WERI-Rb-1 (cell line): ENCODE data around the gene CRAT.

ENCODE experiments used
- DNase-seq: peaks from one replicate; pipeline ENCODE4 v3.0.0-alpha.2; 2020
- H3K27ac ChIP-seq: fragments of 250-450 bp; sonication (Bioruptor Pico); 2 replicates; pipeline ENCODE4 v1.5.1; 2020; ENCODE audit warnings: mild to moderate bottlenecking, moderate library complexity
- H3K27me3 ChIP-seq: fragments of 250-450 bp; sonication (Bioruptor Pico); 2 replicates; pipeline ENCODE4 v1.5.1; 2021; ENCODE audit warnings: mild to moderate bottlenecking, low read depth, moderate library complexity; ENCODE audit not compliant: insufficient read depth, severe bottlenecking
- H3K36me3 ChIP-seq: fragments of 250-450 bp; sonication (Bioruptor Pico); 2 replicates; pipeline ENCODE4 v1.5.1; 2020; ENCODE audit warnings: mild to moderate bottlenecking, moderate library complexity
- H3K4me3 ChIP-seq: 2 replicates; pipeline ENCODE4 v1.5.1; 2011; ENCODE audit warnings: low read depth, mild to moderate bottlenecking, control low read depth, low read length
- H3K9me3 ChIP-seq: fragments of 250-450 bp; sonication (Bioruptor Pico); 2 replicates; pipeline ENCODE4 v1.5.1; 2021; ENCODE audit warnings: mild to moderate bottlenecking, moderate library complexity; ENCODE audit not compliant: severe bottlenecking
- CTCF ChIP-seq: IDR thresholded peaks from 2 replicates; pipeline ENCODE4 v1.5.1; 2011; ENCODE audit warnings: low read depth, mild to moderate bottlenecking, control low read depth, inconsistent platforms, low read length

The CRAT gene

GRCh38 chr9:129110740-129111527 is at the start of gene CRAT, which contains the start of gene PTPA:
CRAT (minus strand) TSS chr9:129110793; CDS start chr9:129110509, 284 bp downstream.
PTPA (plus strand) TSS chr9:129111415; CDS start chr9:129111601, 186 bp downstream.
- no peak for TF ChIP-seq CTCF
- peaks cover 2% of the 10 kb centered on the region for H3K36me3 ChIP-seq
- no peaks in the 10 kb centered on the region for H3K27me3 ChIP-seq
- H3K4me3 ChIP-seq = peak within 1 kb of the TSS; percentile 92
- peak within 1 kb of the TSS; percentile 91 for H3K27ac ChIP-seq
- peak; percentile 99 for DNase-seq
- H3K9me3 ChIP-seq = no peaks in the 10 kb centered on the region

GRCh38 chr9:129156163-129156562 is 45.6 kb upstream of the CRAT start:
- no peak for TF ChIP-seq CTCF
- DNase-seq = no peak
- H3K27me3 ChIP-seq = no peaks in the 10 kb centered on the region
- H3K27ac ChIP-seq = no peak overlapping the region
- H3K4me3 ChIP-seq = no peak overlapping the region
- H3K36me3 ChIP-seq = no peaks in the 10 kb centered on the region; the same call in 1 of the 2 replicates
- H3K9me3 ChIP-seq = no peaks in the 10 kb centered on the region

- no peak overlapping the region for H3K27ac ChIP-seq
- no peaks in the 10 kb centered on the region; the same call in 1 of the 2 replicates for H3K36me3 ChIP-seq
- H3K27me3 ChIP-seq = no peaks in the 10 kb centered on the region
- H3K9me3 ChIP-seq = no peaks in the 10 kb centered on the region
- no peak overlapping the region for H3K4me3 ChIP-seq
- no peak for DNase-seq
- TF ChIP-seq CTCF = no peak
Measured at GRCh38 chr9:129154866-129155477, 44.4 kb upstream of the CRAT start.

- Histone ChIP-seq H3K27ac (no peak overlapping the region), H3K4me3 (no peak overlapping the region), H3K27me3 (no peaks in the 10 kb centered on the region), H3K9me3 (no peaks in the 10 kb centered on the region), H3K36me3 (peaks cover 12% of the 10 kb centered on the region)
- no peak for TF ChIP-seq CTCF
- DNase-seq = no peak
Measured at GRCh38 chr9:129151469-129151868, 40.9 kb upstream of the CRAT start.

- H3K4me3 ChIP-seq = no peak overlapping the region
- DNase-seq = no peak
- H3K27me3 ChIP-seq = no peaks in the 10 kb centered on the region
- no peak overlapping the region for H3K27ac ChIP-seq
- no peak for TF ChIP-seq CTCF
- peaks cover 16% of the 10 kb centered on the region for H3K36me3 ChIP-seq
- no peaks in the 10 kb centered on the region for H3K9me3 ChIP-seq
Measured at GRCh38 chr9:129150672-129151211, 40.1 kb upstream of the CRAT start.
